ENCODE measurements around the gene DOC2A.

The DOC2A gene

GRCh38 chr16:29993191-29993902 is 17.5 kb downstream of the DOC2A start:
- peak overlapping the region; percentile 67 for H3K9ac ChIP-seq (ENCODE audit: low read length)
- no peaks in the 10 kb centered on the region for H3K9me3 ChIP-seq (ENCODE audit: control insufficient read depth, low read length)
- H3K27me3 ChIP-seq (replicated peaks; ENCODE audit: control insufficient read depth, insufficient read depth, low read length): no peaks in the 10 kb centered on the region
- H3K36me3 ChIP-seq (ENCODE audit: control insufficient read depth, insufficient read depth, low read length, severe bottlenecking): peaks cover 49% of the 10 kb centered on the region
- no peak overlapping the region for H3K4me3 ChIP-seq (ENCODE audit: low read length)
- peaks cover 28% of the 10 kb centered on the region for H3K4me1 ChIP-seq (ENCODE audit: control insufficient read depth, insufficient read depth, low read length)
- no peak for DNase-seq (ENCODE audit: low read depth)

DNA sequence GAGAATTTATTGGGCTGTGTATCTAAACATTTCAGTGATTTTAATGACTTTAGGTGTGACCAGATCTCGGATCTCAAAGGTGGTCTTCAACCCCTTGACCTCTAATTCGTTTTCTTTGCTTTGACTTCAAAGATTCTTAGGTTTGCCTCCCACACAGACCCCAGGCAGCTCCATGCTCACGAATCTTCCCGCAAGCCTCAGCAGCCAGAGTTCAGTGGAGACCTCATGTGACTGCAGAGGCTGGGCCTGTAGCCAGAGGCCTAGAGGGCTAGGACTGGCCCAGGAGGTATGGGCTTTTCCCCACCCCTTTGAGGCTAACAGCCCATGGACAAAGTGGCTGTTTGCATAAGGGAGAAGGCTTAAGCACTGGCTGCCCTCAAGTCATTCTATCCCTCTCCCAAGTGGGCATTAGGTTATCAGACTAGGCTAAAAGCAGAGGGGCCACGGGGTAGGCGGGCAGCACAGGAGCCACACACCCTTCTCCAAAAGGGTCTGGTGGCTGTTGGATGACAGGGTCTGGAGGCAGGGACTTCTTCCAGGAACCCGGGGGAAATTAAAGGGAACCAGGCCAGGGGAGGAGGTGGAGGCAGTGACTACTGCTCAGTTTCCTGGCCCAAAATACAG is 18.4 kb downstream of the DOC2A start:
- Histone ChIP-seq H3K4me3 (ENCODE audit: low read length) (no peak overlapping the region), H3K4me1 (ENCODE audit: control insufficient read depth, insufficient read depth, low read length) (peaks cover 28% of the 10 kb centered on the region), H3K36me3 (ENCODE audit: control insufficient read depth, insufficient read depth, low read length, severe bottlenecking) (peaks cover 56% of the 10 kb centered on the region), H3K9me3 (ENCODE audit: control insufficient read depth, low read length) (no peaks in the 10 kb centered on the region), H3K27me3 (replicated peaks; ENCODE audit: control insufficient read depth, insufficient read depth, low read length) (no peaks in the 10 kb centered on the region), H3K9ac (ENCODE audit: low read length) (peak overlapping the region; percentile 67)
- no peak for DNase-seq (ENCODE audit: low read depth)

- Histone ChIP-seq H3K4me3 (ENCODE audit: low read length) (no peak overlapping the region), H3K36me3 (ENCODE audit: control insufficient read depth, insufficient read depth, low read length, severe bottlenecking) (peaks cover 64% of the 10 kb centered on the region), H3K9me3 (ENCODE audit: control insufficient read depth, low read length) (no peaks in the 10 kb centered on the region), H3K9ac (ENCODE audit: low read length) (peak overlapping the region; percentile 67), H3K27me3 (replicated peaks; ENCODE audit: control insufficient read depth, insufficient read depth, low read length) (no peaks in the 10 kb centered on the region), H3K4me1 (ENCODE audit: control insufficient read depth, insufficient read depth, low read length) (peaks cover 22% of the 10 kb centered on the region)
- DNase-seq (ENCODE audit: low read depth): no peak
Observed at GRCh38 chr16:29991571-29991904, 19.3 kb downstream of the DOC2A start.

GRCh38 chr16:29990883-29991570 is 19.8 kb downstream of the DOC2A start:
- Histone ChIP-seq H3K9me3 (ENCODE audit: control insufficient read depth, low read length) (no peaks in the 10 kb centered on the region), H3K9ac (ENCODE audit: low read length) (no peak overlapping the region), H3K4me1 (ENCODE audit: control insufficient read depth, insufficient read depth, low read length) (peaks cover 22% of the 10 kb centered on the region), H3K36me3 (ENCODE audit: control insufficient read depth, insufficient read depth, low read length, severe bottlenecking) (peaks cover 69% of the 10 kb centered on the region), H3K27me3 (replicated peaks; ENCODE audit: control insufficient read depth, insufficient read depth, low read length) (no peaks in the 10 kb centered on the region), H3K4me3 (ENCODE audit: low read length) (no peak overlapping the region)
- no peak for DNase-seq (ENCODE audit: low read depth)

GRCh38 chr16:29990034-29990433 is 20.8 kb downstream of the DOC2A start:
- Histone ChIP-seq H3K4me1 (ENCODE audit: control insufficient read depth, insufficient read depth, low read length) (peaks cover 18% of the 10 kb centered on the region), H3K9ac (ENCODE audit: low read length) (no peak overlapping the region), H3K9me3 (ENCODE audit: control insufficient read depth, low read length) (no peaks in the 10 kb centered on the region), H3K36me3 (ENCODE audit: control insufficient read depth, insufficient read depth, low read length, severe bottlenecking) (peaks cover 79% of the 10 kb centered on the region), H3K27me3 (replicated peaks; ENCODE audit: control insufficient read depth, insufficient read depth, low read length) (no peaks in the 10 kb centered on the region), H3K4me3 (ENCODE audit: low read length) (no peak overlapping the region)
- DNase-seq (ENCODE audit: low read depth): no peak

GRCh38 chr16:29989111-29989858 is 21.5 kb downstream of the DOC2A start:
- Histone ChIP-seq H3K36me3 (ENCODE audit: control insufficient read depth, insufficient read depth, low read length, severe bottlenecking) (peaks cover 86% of the 10 kb centered on the region), H3K4me3 (ENCODE audit: low read length) (no peak overlapping the region)

GRCh38 chr16:29988346-29989075 is 22.3 kb downstream of the DOC2A start:
- no peaks in the 10 kb centered on the region for H3K9me3 ChIP-seq (ENCODE audit: control insufficient read depth, low read length)
- H3K36me3 ChIP-seq (ENCODE audit: control insufficient read depth, insufficient read depth, low read length, severe bottlenecking): peaks cover 90% of the 10 kb centered on the region
- no peak for DNase-seq (ENCODE audit: low read depth)
- no peak overlapping the region for H3K4me3 ChIP-seq (ENCODE audit: low read length)
- peaks cover 10% of the 10 kb centered on the region for H3K4me1 ChIP-seq (ENCODE audit: control insufficient read depth, insufficient read depth, low read length)
- no peaks in the 10 kb centered on the region for H3K27me3 ChIP-seq (replicated peaks; ENCODE audit: control insufficient read depth, insufficient read depth, low read length)
- no peak overlapping the region for H3K9ac ChIP-seq (ENCODE audit: low read length)

More at GRCh38 chr16:29989111-29989858, 21.5 kb downstream of the DOC2A start:
- Histone ChIP-seq H3K27me3 (replicated peaks; ENCODE audit: control insufficient read depth, insufficient read depth, low read length) (no peaks in the 10 kb centered on the region), H3K9me3 (ENCODE audit: control insufficient read depth, low read length) (no peaks in the 10 kb centered on the region), H3K9ac (ENCODE audit: low read length) (no peak overlapping the region), H3K4me1 (ENCODE audit: control insufficient read depth, insufficient read depth, low read length) (peaks cover 10% of the 10 kb centered on the region)
- no peak for DNase-seq (ENCODE audit: low read depth)

- Histone ChIP-seq H3K4me1 (ENCODE audit: control insufficient read depth, insufficient read depth, low read length) (peaks cover 9% of the 10 kb centered on the region), H3K9me3 (ENCODE audit: control insufficient read depth, low read length) (no peaks in the 10 kb centered on the region), H3K36me3 (ENCODE audit: control insufficient read depth, insufficient read depth, low read length, severe bottlenecking) (peaks cover 92% of the 10 kb centered on the region), H3K27me3 (replicated peaks; ENCODE audit: control insufficient read depth, insufficient read depth, low read length) (no peaks in the 10 kb centered on the region), H3K9ac (ENCODE audit: low read length) (no peak overlapping the region), H3K4me3 (ENCODE audit: low read length) (no peak overlapping the region)
- no peak for DNase-seq (ENCODE audit: low read depth)
Observed at GRCh38 chr16:29987371-29988085, 23.3 kb downstream of the DOC2A start.

- H3K36me3 ChIP-seq (ENCODE audit: control insufficient read depth, insufficient read depth, low read length, severe bottlenecking): peaks cover 94% of the 10 kb centered on the region
- no peaks in the 10 kb centered on the region for H3K9me3 ChIP-seq (ENCODE audit: control insufficient read depth, low read length)
- peaks cover 3% of the 10 kb centered on the region for H3K4me1 ChIP-seq (ENCODE audit: control insufficient read depth, insufficient read depth, low read length)
- H3K4me3 ChIP-seq (ENCODE audit: low read length): no peak overlapping the region
- H3K27me3 ChIP-seq (replicated peaks; ENCODE audit: control insufficient read depth, insufficient read depth, low read length): no peaks in the 10 kb centered on the region
- no peak for DNase-seq (ENCODE audit: low read depth)
- H3K9ac ChIP-seq (ENCODE audit: low read length): no peak overlapping the region
Observed at GRCh38 chr16:29986931-29987330, 23.9 kb downstream of the DOC2A start.

- peaks cover 98% of the 10 kb centered on the region for H3K36me3 ChIP-seq (ENCODE audit: control insufficient read depth, insufficient read depth, low read length, severe bottlenecking)
- DNase-seq (ENCODE audit: low read depth): no peak
- no peak overlapping the region for H3K4me3 ChIP-seq (ENCODE audit: low read length)
- no peak overlapping the region for H3K9ac ChIP-seq (ENCODE audit: low read length)
- H3K9me3 ChIP-seq (ENCODE audit: control insufficient read depth, low read length): no peaks in the 10 kb centered on the region
- H3K27me3 ChIP-seq (replicated peaks; ENCODE audit: control insufficient read depth, insufficient read depth, low read length): no peaks in the 10 kb centered on the region
- no peaks in the 10 kb centered on the region for H3K4me1 ChIP-seq (ENCODE audit: control insufficient read depth, insufficient read depth, low read length)
Observed at GRCh38 chr16:29986231-29986630, 24.6 kb downstream of the DOC2A start.

Measured in adipocyte (in vitro differentiated cells).